ENCODE results near the gene REG1A.

Gene REG1A

DNA sequence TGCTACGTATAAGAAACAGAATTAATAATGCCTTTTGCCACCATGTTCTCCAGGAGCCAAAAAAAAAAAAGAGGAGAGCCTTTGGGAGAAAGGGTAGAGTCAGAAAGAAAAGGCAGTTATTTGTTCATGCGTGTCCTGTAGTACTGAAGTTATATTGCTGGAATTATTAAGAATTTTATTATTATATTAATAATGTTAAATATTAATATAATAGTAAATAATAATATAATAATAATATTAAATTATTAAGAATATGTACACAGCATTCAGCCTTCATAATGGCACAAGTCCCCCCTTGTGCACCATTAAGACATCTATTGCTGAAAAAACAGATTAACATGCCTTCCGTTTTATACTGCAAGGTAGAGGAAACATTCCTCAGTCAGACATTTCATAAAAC lies 8.1 kb downstream of the REG1A start:
- DNase-seq: no peak

- no peak for DNase-seq
Measured at GRCh38 chr2:79129260-79129659, 9.0 kb downstream of the REG1A start.

DNA sequence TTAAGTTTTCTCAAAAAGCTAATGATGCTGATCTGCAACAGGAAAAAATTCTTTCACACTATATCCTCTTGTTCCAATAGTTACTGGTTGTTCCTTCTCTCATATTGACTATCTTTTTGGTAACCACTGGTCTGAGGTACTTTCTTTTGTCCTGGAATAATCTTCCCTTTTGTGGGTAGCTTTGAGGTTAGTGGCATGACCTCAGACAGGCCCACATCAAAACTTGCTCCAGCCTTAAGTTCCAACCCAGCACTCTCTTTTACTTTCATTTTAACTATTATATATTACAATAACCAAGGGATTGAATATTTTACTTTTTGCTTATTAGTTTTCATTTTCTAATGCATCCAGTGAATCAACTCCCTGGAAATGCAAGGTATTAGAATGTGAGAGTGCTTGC lies 9.5 kb downstream of the REG1A start:
- DNase-seq: no peak

- DNase-seq: no peak
Measured at GRCh38 chr2:79131687-79132086, 11.4 kb downstream of the REG1A start.

DNA sequence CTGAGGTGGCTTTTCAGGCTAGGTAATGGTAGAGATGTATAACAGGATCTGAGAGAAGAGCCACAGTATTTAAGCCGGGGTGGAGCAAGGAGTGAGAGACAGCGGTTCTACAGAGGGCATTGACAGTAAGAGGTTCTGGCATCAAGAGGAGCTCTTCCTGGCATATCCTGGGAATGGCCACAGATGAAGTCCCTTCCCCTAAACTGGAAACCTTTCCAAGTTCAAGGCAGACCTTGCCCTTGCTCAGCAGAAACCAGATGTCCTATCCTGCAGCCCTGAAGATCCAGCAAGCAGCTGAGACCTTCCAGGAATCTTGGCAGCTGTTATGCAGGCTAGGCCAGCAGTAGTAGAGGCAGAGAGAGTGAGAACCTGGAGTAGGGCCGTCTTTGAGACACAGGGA lies 18.1 kb downstream of the REG1A start:
- DNase-seq: no peak

DNA sequence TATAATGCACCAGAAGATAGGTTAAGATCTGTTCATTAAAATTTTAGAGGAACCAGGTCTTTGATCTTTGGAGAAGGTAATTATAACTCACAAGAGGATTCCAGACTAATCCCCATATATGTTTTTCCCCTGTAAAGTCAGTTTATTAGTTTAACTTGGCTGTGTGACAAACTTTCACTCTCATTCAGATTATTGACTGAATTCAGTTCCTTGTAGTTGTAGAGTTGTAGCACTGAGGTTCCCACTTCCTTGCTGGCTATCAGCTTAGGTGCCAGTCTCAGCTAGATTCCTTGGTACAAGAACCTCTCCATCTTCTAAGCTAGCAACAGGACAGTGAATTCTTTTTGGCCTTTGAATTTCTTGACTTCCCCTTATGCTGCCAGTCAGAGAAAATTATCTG lies 19.1 kb downstream of the REG1A start:
- DNase-seq: no peak

DNA sequence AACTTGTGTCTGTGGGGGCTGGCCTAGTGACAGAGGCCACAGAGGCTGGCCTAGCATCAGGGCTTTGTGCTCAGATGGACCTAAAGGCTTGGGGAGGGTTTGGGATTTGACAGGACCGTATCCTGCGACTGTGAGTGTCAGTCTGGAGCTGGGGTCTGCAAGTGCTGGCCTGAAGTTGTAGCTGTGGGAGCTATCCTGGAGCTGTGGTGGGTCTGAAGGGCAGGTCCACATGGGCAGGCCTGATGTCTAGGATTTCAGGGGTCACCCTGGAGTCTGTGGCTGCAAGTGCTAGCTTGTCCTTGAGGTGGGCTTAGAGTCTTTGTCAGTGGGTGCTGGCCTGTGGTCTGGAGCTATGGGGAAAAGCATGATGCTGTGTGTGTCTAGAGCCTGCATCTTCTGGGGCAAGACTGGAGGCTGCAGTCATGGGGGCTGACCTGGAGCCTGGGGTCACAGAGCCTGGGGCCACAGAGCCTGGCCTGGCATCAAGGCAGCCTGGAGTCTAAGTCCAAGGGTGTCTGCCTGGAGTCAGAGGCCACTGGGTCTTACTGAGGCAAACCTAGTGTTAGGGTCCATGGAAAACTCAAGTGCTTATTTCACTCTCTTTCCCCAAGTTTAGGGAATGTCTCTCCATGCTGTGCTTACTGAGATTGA lies 35.7 kb downstream of the REG1A start:
- no peak for DNase-seq

DNA sequence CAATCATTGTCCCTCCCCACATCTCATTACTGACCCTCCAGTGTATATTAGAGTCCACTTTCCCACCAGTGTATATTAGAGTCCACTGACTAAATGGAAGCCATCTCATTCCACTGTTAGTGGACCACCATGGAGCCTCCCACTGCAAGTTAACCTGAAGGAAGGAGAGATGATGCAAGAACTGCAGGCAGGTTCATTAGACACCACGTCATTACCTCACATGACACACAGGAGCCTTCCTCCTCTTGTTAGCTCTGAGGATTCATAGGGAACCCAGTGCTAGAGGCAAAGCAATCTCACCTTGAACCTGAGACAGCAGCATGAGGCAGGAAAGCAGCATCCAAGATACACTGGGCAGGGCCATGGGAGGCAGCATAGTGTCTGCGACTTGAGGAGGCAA lies 38.7 kb downstream of the REG1A start:
- DNase-seq: no peak

DNA sequence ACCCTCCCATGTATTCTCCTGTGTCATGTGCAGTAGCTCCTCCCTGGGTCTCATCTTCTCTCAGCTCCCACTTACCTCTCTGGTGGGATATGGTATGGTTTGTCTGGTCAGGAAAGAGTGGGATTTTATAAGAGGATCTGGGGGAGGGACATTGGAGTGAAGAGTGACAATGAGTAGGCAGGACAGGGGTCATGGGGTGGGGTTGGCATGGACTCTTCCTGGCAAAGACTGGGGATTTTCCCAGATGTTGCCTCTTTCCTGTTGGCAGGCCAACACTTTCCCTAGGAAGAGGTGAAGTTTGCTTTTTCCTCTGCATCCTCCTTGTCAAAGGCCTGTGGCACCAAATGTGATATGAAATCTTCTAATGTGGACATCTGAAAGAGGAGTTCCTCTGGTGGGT lies 39.4 kb downstream of the REG1A start, which contains the start of gene REG3A:
Gene REG3A, minus strand, starts transcription at position 101 of the 400 bp plus-strand sequence. CDS start 348 bp downstream, outside the sequence.
- no peak for DNase-seq

DNA sequence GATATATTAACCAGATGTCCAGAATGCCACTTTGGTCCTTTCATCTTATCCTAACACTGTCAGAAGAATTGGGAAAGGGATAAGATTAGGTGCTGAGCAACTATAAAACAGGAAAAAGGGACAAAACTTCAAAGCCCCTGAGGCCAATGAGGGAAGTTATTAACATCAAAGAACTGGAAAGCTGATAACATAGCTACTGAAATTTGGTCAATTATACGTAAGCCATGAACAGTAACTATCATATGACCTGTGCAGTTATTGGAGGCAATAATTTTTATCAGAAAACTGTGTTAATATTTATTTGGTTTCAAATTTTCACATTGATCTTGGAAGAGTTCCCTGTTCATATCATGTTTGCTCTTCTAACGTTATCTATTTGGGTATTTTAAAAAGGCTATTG lies 41.8 kb downstream of the REG1A start:
- no peak for DNase-seq

DNA sequence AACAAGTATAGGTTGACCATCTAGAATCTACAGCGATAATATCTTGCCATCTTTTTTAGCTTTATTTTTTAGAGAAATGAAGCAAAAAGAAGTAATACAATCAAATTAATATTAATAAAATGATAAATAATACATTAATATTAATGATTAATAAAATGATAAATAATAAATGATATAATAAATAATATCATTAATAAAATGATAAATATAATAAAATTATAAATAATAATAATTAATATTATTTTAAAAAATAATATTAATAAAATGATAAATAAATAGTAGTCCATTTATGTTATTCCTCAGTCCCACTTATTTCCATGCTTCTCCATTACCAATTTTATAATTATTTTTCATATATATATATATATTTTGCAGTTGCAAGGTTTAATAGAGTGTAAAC lies 42.5 kb downstream of the REG1A start:
- DNase-seq: no peak

- DNase-seq: no peak
Measured at GRCh38 chr2:79171348-79171958, 51.2 kb downstream of the REG1A start.

Measured in NCI-H1048 (cell line).